IPS-20b (cell line): Measurements from ENCODE around the gene ZBTB17.
"Not testable (repeated sequence)": the region's sequence is repeated elsewhere in the genome, so short reads cannot be mapped to it uniquely, and the experiment has no call there.

Source experiments
- H3K27ac ChIP-seq: one replicate; pipeline ENCODE4 v1.5.1; 2013; ENCODE audit warnings: low read length
- H3K27me3 ChIP-seq: 2 replicates; pipeline ENCODE4 v1.6.1; 2013; ENCODE audit warnings: mild to moderate bottlenecking, low read length, inconsistent platforms; ENCODE audit not compliant: insufficient read depth
- H3K36me3 ChIP-seq: 2 replicates; pipeline ENCODE4 v1.6.1; 2013; ENCODE audit warnings: low read depth, mild to moderate bottlenecking, inconsistent platforms, low read length, moderate library complexity; ENCODE audit not compliant: insufficient read depth
- H3K4me1 ChIP-seq: 2 replicates; pipeline ENCODE4 v1.6.1; 2013; ENCODE audit warnings: mild to moderate bottlenecking, control low read depth, inconsistent platforms, low read length, moderate library complexity; ENCODE audit not compliant: insufficient read depth
- H3K4me3 ChIP-seq: 2 replicates; pipeline ENCODE4 v1.5.1; 2013; ENCODE audit warnings: mild to moderate bottlenecking, low read length, inconsistent platforms
- H3K9ac ChIP-seq: 2 replicates; pipeline ENCODE4 v1.6.1; 2013; ENCODE audit warnings: low read depth, mild to moderate bottlenecking, inconsistent platforms, low read length, moderate library complexity
- H3K9me3 ChIP-seq: 2 replicates; pipeline ENCODE4 v1.6.1; 2013; ENCODE audit warnings: mild to moderate bottlenecking, low read depth, low read length, inconsistent platforms; ENCODE audit not compliant: insufficient read depth

ZBTB17 gene

DNA sequence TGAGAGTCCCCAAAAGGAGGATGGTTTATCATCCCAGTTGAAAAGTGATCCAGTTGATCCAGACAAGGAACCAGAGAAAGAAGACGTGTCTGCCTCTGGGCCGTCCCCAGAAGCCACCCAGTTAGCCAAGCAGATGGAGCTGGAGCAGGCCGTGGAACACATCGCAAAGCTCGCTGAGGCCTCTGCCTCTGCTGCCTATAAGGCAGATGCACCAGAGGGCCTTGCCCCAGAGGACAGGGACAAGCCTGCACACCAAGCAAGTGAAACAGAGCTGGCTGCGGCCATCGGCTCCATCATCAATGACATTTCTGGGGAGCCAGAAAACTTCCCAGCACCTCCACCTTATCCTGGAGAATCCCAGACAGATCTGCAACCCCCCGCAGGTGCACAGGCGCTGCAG, 43.3 kb downstream of the ZBTB17 start:
- Histone ChIP-seq H3K9me3 (no peaks in the 10 kb centered on the region), H3K27ac (no peak overlapping the region), H3K36me3 (peaks cover 98% of the 10 kb centered on the region), H3K4me1 (no peaks in the 10 kb centered on the region), H3K27me3 (no peaks in the 10 kb centered on the region), H3K4me3 (no peak overlapping the region), H3K9ac (no peak overlapping the region)

DNA sequence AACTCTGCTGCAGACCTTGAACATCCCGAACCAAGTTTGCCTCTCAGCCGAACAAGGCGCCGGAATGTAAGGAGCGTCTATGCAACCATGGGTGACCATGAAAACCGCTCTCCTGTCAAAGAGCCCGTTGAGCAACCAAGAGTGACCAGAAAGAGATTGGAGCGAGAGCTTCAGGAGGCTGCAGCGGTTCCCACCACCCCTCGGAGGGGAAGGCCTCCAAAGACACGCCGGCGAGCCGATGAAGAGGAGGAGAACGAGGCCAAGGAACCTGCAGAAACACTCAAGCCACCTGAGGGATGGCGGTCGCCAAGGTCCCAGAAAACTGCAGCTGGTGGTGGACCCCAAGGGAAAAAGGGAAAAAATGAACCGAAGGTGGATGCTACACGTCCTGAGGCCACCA, 44.0 kb downstream of the ZBTB17 start:
- Histone ChIP-seq H3K4me1 (no peaks in the 10 kb centered on the region), H3K27me3 (no peaks in the 10 kb centered on the region), H3K36me3 (peaks cover 98% of the 10 kb centered on the region)

DNA sequence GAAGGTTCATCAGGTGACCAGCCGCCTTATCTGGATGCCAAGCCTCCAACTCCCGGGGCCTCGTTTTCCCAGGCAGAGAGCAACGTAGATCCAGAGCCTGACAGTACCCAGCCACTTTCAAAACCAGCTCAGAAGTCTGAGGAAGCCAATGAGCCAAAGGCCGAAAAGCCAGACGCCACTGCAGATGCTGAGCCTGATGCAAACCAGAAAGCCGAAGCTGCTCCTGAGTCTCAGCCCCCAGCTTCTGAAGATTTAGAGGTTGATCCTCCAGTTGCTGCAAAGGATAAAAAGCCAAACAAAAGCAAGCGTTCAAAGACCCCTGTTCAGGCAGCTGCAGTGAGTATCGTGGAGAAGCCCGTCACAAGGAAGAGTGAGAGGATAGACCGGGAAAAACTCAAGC, 44.5 kb downstream of the ZBTB17 start:
- peaks cover 94% of the 10 kb centered on the region for H3K36me3 ChIP-seq
- no peaks in the 10 kb centered on the region for H3K27me3 ChIP-seq
- H3K4me3 ChIP-seq: no peak overlapping the region
- H3K9ac ChIP-seq: no peak overlapping the region
- no peaks in the 10 kb centered on the region for H3K9me3 ChIP-seq
- no peak overlapping the region for H3K27ac ChIP-seq
- H3K4me1 ChIP-seq: no peaks in the 10 kb centered on the region

More for the DNA sequence above, 44.0 kb downstream of the ZBTB17 start:
- H3K9ac ChIP-seq: no peak overlapping the region
- no peak overlapping the region for H3K27ac ChIP-seq
- no peaks in the 10 kb centered on the region for H3K9me3 ChIP-seq
- no peak overlapping the region for H3K4me3 ChIP-seq

DNA sequence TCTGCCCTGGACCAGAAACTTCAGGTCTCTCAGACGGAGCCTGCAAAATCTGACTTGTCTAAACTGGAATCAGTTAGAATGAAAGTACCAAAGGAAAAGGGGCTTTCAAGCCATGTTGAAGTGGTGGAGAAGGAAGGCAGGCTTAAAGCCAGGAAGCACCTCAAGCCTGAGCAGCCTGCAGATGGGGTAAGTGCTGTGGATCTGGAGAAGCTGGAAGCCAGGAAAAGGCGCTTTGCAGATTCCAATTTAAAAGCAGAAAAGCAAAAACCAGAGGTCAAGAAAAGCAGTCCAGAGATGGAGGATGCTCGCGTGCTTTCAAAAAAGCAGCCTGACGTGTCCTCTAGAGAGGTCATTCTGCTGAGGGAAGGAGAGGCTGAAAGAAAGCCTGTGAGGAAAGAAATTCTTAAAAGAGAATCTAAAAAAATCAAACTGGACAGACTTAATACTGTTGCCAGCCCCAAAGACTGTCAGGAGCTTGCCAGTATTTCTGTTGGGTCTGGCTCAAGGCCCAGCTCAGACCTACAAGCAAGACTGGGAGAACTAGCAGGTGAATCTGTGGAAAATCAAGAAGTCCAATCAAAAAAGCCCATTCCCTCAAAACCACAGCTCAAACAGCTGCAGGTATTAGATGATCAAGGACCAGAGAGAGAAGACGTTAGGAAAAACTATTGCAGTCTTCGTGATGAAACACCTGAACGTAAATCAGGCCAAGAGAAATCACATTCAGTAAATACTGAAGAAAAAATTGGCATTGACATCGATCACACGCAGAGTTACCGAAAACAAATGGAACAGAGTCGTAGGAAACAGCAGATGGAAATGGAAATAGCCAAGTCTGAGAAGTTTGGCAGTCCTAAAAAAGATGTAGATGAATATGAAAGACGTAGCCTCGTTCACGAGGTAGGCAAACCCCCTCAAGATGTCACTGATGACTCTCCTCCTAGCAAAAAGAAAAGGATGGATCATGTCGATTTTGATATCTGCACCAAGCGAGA, 46.6 kb downstream of the ZBTB17 start:
- H3K4me3 ChIP-seq: no peak overlapping the region
- H3K9me3 ChIP-seq: no peaks in the 10 kb centered on the region
- H3K4me1 ChIP-seq: no peaks in the 10 kb centered on the region
- H3K9ac ChIP-seq: no peak overlapping the region
- H3K27ac ChIP-seq: no peak overlapping the region
- no peaks in the 10 kb centered on the region for H3K27me3 ChIP-seq
- H3K36me3 ChIP-seq: peaks cover 90% of the 10 kb centered on the region

DNA sequence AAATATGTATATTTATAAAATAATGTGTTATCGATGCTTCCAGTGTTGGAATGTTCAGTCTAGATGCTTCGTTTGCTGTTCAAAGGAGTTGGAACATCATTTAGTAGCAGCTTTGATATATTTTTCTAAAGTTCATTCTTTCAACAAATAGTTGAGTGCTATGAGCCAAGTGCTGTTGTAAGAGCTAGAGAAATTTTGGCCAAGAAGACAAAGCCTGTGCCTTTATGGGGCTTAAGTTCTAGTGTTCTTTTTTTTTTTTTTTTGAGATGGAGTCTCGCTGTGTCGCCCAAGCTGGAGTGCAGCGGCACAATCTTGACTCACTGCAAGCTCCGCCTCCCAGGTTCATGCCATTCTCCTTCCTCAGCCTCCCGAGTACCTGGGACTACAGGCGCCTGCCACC, 49.5 kb downstream of the ZBTB17 start:
- H3K36me3 ChIP-seq: peaks cover 89% of the 10 kb centered on the region

DNA sequence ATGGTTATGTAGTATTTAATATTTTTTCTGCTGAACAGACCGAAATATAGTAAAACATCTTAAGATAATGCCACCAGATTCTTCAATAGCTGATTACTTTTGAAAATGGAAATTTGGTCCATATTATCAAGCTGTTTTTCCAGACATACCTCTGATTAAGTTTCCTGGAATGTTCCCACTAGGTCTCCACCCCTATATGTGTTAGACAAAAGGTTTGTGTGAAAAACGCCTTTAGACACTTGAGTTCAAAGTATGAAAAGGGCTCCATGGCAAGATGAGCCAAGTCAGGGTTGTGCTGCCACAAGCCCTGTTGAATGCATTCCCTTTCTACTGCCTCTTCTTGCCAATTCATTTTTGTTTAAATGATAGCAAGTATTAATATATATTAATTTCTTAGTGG, 52.7 kb downstream of the ZBTB17 start:
- Histone ChIP-seq H3K4me1 (no peaks in the 10 kb centered on the region), H3K9me3 (no peaks in the 10 kb centered on the region), H3K4me3 (no peak overlapping the region), H3K9ac (no peak overlapping the region), H3K36me3 (peaks cover 85% of the 10 kb centered on the region), H3K27me3 (no peaks in the 10 kb centered on the region), H3K27ac (no peak overlapping the region)

More for the DNA sequence above, 49.5 kb downstream of the ZBTB17 start:
- not testable (repeated sequence) for H3K4me1 ChIP-seq, H3K27me3 ChIP-seq, H3K9me3 ChIP-seq, H3K27ac ChIP-seq, H3K4me3 ChIP-seq, H3K9ac ChIP-seq

DNA sequence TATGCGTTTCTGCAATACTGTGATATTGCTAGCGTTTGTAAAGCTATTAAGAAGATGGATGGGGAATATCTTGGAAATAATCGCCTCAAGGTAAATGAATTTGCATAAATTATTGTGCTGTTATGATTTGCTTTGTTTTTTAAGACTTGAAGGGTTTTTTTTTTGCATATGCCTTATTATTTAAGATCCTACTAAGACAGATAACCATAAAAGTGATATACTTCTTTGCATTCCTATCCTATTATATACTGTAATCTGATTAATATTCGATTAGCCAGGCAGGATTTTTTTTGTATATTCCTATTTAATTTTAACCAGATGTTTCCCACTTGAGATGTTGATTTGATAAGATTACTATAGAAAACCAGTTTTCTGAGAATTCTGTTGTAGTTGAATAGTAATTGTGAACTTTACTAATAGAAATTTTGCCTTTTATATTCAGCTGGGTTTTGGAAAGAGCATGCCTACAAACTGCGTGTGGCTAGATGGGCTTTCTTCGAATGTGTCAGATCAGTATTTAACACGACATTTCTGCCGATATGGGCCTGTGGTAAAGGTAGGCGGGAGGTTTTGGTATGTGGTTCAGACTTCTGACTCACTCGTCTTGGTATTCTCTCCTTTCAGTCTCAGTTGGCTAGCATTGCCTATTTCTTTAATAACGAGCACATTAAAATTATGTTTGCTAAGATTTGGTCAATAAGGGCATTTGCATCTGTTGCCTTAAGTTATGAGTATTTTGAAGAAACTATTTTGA, 56.8 kb downstream of the ZBTB17 start:
- Histone ChIP-seq H3K9ac (no peak overlapping the region), H3K27ac (no peak overlapping the region)

GRCh38 chr1:15916916-15917315, 59.0 kb downstream of the ZBTB17 start:
- no peak overlapping the region for H3K9ac ChIP-seq
- H3K36me3 ChIP-seq: peaks cover 73% of the 10 kb centered on the region

More for the DNA sequence above, 56.8 kb downstream of the ZBTB17 start:
- H3K4me1 ChIP-seq: no peaks in the 10 kb centered on the region
- peaks cover 80% of the 10 kb centered on the region for H3K36me3 ChIP-seq
- H3K9me3 ChIP-seq: no peaks in the 10 kb centered on the region
- H3K27me3 ChIP-seq: no peaks in the 10 kb centered on the region
- no peak overlapping the region for H3K4me3 ChIP-seq

DNA sequence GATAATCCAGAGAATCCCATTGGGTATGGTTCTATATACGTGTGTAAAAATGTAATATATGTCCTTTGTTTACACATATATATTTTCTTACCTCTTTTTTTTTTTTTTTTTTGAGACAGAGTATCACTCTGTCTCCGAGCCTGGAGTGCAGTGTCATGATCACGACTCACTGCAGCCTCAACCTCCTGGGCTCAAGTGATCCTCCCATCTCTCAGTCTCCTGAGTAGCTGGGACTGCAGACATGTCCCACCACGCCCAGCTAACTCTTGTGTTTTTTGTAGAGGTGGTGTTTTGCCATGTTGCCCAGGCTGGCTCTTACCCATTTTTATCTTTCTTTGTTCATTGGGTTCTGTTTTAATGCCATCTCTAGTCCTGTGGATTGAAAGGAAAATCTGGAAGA, 59.5 kb downstream of the ZBTB17 start:
- Histone ChIP-seq H3K9ac (no peak overlapping the region), H3K27me3 (no peaks in the 10 kb centered on the region), H3K27ac (no peak overlapping the region), H3K9me3 (no peaks in the 10 kb centered on the region), H3K4me3 (no peak overlapping the region), H3K4me1 (no peaks in the 10 kb centered on the region), H3K36me3 (peaks cover 72% of the 10 kb centered on the region)

More at GRCh38 chr1:15916916-15917315, 59.0 kb downstream of the ZBTB17 start:
- Histone ChIP-seq H3K27me3 (no peaks in the 10 kb centered on the region), H3K4me3 (no peak overlapping the region), H3K4me1 (no peaks in the 10 kb centered on the region), H3K27ac (no peak overlapping the region), H3K9me3 (no peaks in the 10 kb centered on the region)

DNA sequence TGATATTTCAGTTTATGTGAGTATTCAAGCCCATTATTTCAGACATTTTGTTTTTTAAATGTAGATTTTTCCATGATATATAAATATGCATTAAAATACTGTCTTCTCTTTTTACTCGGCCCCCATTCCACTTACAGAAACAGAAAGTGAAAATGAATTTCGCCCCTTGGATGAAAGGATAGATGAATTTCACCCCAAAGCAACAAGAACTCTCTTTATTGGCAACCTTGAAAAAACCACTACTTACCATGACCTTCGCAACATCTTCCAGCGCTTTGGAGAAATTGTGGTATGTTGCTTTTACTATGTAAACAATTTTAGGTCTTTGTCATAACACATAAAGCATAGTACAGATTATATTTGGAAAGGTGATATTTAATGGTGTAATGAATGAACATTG, 59.9 kb downstream of the ZBTB17 start:
- peaks cover 72% of the 10 kb centered on the region for H3K36me3 ChIP-seq
- H3K27ac ChIP-seq: no peak overlapping the region
- no peaks in the 10 kb centered on the region for H3K4me1 ChIP-seq

GRCh38 chr1:15913607-15914006, 62.3 kb downstream of the ZBTB17 start:
- not testable (repeated sequence) for H3K9ac ChIP-seq, H3K4me3 ChIP-seq, H3K4me1 ChIP-seq, H3K27me3 ChIP-seq, H3K27ac ChIP-seq, H3K9me3 ChIP-seq
- peaks cover 68% of the 10 kb centered on the region for H3K36me3 ChIP-seq

More for the DNA sequence above, 59.9 kb downstream of the ZBTB17 start:
- H3K4me3 ChIP-seq: no peak overlapping the region
- no peaks in the 10 kb centered on the region for H3K9me3 ChIP-seq
- no peaks in the 10 kb centered on the region for H3K27me3 ChIP-seq
- no peak overlapping the region for H3K9ac ChIP-seq
